ENCODE measurements around the gene PCBP1.
"Not testable (repeated sequence)": the region's sequence is repeated elsewhere in the genome, so short reads cannot be mapped to it uniquely, and the experiment has no call there.

PCBP1 gene

GRCh38 chr2:70095720-70096670, 8.7 kb downstream of the PCBP1 start:
- in situ Hi-C loops (cut with MboI; ENCODE audit: low sequenced_read_pairs): no loop called here

- in situ Hi-C loops (cut with MboI; ENCODE audit: low sequenced_read_pairs): no loop called here
These were observed 10.8 kb downstream of the PCBP1 start for GRCh38 chr2:70098032-70098431.

GRCh38 chr2:70099270-70099669, 12.0 kb downstream of the PCBP1 start:
- in situ Hi-C loops (cut with MboI; ENCODE audit: low sequenced_read_pairs): no loop called here

- in situ Hi-C loops (cut with MboI; ENCODE audit: low sequenced_read_pairs): no loop called here
These were observed 13.9 kb downstream of the PCBP1 start for GRCh38 chr2:70101174-70101573.

GRCh38 chr2:70101686-70102085, 14.4 kb downstream of the PCBP1 start:
- in situ Hi-C loops (cut with MboI; ENCODE audit: low sequenced_read_pairs): not testable (repeated sequence)

GRCh38 chr2:70102323-70102905, 15.1 kb downstream of the PCBP1 start:
- in situ Hi-C loops (cut with MboI; ENCODE audit: low sequenced_read_pairs): not testable (repeated sequence)

GRCh38 chr2:70103531-70104061, 16.3 kb downstream of the PCBP1 start:
- in situ Hi-C loops (cut with MboI; ENCODE audit: low sequenced_read_pairs): no loop called here

GRCh38 chr2:70104231-70105111, 17.2 kb downstream of the PCBP1 start:
- in situ Hi-C loops (cut with MboI; ENCODE audit: low sequenced_read_pairs): no loop called here

- in situ Hi-C loops (cut with MboI; ENCODE audit: low sequenced_read_pairs): not testable (repeated sequence)
These were observed 18.9 kb downstream of the PCBP1 start for GRCh38 chr2:70106138-70106537.

GRCh38 chr2:70110397-70110796, 23.1 kb downstream of the PCBP1 start:
- in situ Hi-C loops (cut with MboI; ENCODE audit: low sequenced_read_pairs): not testable (repeated sequence)

GRCh38 chr2:70111752-70112591, 24.7 kb downstream of the PCBP1 start:
- in situ Hi-C loops (cut with MboI; ENCODE audit: low sequenced_read_pairs): no loop called here

- in situ Hi-C loops (cut with MboI; ENCODE audit: low sequenced_read_pairs): no loop called here
These were observed 26.2 kb downstream of the PCBP1 start for GRCh38 chr2:70113359-70114070.

- in situ Hi-C loops (cut with MboI; ENCODE audit: low sequenced_read_pairs): no loop called here
These were observed 28.6 kb downstream of the PCBP1 start for GRCh38 chr2:70115646-70116442.

GRCh38 chr2:70116936-70117552, 29.8 kb downstream of the PCBP1 start:
- in situ Hi-C loops (cut with MboI; ENCODE audit: low sequenced_read_pairs): no loop called here

- in situ Hi-C loops (cut with MboI; ENCODE audit: low sequenced_read_pairs): no loop called here
These were observed 31.6 kb downstream of the PCBP1 start for GRCh38 chr2:70118798-70119454.

GRCh38 chr2:70121627-70122372, 34.5 kb downstream of the PCBP1 start:
- in situ Hi-C loops (cut with MboI; ENCODE audit: low sequenced_read_pairs): no loop called here

- in situ Hi-C loops (cut with MboI; ENCODE audit: low sequenced_read_pairs): no loop called here
These were observed 35.2 kb downstream of the PCBP1 start for GRCh38 chr2:70122470-70122869.
